HG02571 (cell line): Measurements from ENCODE around the gene DNAJB6.
"Not testable (repeated sequence)": the region's sequence is repeated elsewhere in the genome, so short reads cannot be mapped to it uniquely, and the experiment has no call there.

Experiments used
- ATAC-seq: cut with Tn5 transposase; IDR thresholded peaks from one replicate; pipeline ENCODE4 v1.9.1; 2021; ENCODE audit warnings: mild to moderate bottlenecking, moderate library complexity; ENCODE audit not compliant: unreplicated experiment

Gene DNAJB6

DNA sequence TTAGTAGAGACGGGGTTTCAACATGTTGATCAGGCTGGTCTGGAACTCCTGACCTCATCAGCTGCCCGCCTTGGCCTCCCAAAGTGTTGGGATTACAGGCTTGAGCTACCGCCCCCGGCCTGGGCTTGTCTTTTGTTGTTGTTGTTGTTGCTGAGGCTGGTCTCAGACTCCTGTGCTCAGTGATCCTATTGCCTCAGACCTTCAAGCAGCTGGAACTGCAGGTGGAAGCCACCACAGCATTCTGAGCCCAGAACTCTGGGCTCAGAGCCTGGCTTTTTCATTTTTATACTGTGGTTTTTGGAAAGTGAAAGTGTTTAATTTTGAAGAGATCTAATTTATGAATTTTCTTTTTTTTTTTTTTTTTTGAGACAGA, 16.2 kb upstream of the DNAJB6 start:
- no peak for ATAC-seq

DNA sequence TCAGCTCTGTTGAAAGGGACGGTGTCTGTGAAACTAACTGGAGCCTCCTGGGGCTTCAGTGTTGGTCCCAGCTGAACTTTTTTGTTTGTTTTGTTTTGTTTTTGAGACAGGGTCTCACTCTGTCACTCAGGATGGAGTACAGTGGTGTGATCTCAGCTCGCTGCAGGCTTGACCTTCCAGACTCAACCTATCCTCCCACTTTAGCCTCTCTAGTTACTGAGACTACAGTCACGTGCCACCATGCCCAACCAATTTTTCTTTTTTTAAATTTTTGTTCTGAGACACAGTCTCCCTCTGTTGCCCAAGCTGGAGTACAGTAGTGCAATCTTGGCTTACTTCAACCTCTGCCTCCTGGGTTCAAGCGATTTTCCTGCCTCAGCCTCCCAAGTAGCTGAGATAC, 13.4 kb upstream of the DNAJB6 start:
- ATAC-seq: no peak

GRCh38 chr7:157329447-157329846, 7.4 kb upstream of the DNAJB6 start:
- ATAC-seq: no peak

DNA sequence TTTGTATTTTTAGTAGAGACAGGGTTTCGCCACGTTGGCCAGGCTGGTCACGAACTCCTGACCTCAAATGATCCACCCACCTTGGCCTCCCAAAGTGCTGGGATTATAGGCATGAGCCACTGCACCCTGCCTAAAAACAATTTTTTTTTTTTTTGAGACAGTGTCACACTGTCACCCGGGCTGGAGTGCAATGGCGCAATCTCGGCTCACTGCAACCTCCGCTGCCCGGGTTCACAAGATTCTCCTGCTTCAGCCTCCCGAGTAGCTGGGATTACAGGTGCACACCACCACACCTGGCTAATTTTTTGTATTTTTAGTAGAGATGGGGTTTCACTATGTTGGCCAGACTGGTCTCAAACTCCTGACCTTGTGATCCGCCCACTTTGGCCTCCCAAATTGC, 6.2 kb upstream of the DNAJB6 start:
- ATAC-seq: not testable (repeated sequence)

DNA sequence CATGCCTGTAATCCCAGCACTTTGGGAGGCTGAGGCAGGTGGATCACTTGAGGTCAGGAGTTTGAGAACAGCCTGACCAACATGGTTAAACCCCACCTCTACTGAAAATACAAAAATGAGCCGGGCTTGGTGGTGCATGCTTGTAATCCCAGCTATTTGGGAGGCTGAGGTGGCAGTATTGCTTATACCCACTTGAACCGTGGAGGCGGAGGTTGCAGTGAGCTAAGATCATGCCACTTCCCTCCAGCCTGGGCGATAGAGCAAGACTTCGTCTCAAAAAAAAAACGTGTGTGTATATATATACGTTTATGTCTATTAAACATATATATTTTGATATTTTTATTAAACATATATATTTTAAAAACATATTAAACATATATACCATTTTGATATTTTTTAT, 5.8 kb upstream of the DNAJB6 start:
- not testable (repeated sequence) for ATAC-seq

- no peak for ATAC-seq
Observed at GRCh38 chr7:157335236-157335635, 1.6 kb upstream of the DNAJB6 start.

GRCh38 chr7:157335991-157336382, 817 bp upstream of the DNAJB6 start:
- no peak for ATAC-seq

DNA sequence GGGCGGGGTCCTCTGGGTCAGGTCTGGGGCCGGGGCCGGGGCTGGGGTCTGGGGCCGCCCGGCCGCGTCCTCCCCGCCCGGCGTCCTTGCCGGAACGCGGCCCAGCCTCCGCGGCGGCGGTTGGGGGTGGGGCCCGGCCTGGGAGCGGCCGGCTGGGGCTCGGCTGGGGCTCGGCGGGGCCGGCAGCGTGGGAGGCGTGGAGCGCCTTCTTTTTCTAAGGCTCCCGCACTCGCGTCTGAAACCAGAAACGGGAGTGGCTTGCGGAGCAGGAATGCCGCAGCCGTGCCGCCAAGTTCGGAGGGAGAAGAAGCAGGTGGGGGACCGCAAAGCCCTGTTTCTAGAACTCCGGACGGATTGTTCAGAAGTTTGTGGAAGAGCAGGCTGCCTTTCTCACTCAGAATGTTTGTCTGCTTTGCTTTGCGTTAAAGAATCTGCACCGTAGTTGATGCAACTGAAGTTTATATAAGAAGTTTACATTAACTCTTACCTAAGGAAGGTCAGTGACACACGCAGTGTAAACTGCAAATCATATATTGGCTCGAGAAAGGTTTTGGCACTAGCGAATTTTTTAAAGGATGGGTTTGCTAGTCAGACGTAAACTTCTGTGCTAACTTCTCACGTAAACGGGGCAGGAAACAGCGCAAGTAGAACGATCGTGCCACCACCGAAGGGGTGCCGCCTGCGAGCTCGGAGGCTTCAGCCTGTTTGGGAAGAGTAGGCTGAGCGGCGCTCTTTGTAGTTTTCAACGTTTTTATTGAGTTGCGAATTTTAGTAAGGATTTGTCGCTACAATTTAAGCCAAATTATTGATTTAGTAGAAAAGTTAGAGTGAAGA, 729 bp downstream of the DNAJB6 start:
- peak; percentile 59 for ATAC-seq

DNA sequence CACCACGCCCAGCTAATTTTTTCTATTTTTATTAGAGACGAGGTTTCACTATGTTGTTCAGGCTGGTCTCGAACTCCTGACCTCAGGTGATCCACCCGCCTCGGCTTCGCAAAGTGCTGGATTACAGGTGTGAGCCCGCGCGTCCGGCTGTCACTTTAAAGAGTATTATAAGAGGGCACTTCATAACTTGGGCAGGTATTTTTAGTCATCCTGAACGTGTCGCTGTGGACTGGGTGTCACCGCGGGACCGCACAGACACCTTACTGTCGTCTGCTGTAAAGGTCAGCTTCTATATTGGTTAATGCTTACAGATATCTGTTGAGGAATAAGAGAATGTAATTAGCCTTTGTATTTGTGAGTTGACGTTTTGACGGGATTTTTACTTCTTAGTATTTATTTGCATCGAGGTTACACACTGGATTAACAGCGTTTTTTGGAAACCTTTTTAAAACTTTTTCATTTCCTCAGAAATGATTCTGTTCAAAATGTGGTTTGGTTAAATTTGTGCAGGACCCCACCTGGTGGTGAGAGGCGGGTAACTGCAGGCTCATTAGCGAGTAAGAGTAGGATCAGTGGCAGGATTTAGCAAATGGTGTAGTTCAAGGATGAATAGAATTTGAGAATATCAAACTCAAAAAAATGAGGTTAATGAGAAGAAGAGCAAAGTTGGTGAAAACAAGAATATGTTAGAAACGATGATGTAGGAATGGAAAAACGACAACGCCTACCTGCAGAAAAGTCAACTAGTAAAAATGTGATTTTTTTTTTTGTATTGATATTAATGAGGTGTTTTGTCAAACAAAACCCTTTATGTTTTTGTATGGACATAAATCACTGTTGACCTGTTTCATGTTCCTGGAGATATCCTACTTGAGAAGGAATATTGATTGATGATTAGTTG, 3.2 kb downstream of the DNAJB6 start:
- ATAC-seq: no peak

- ATAC-seq: no peak
Observed at GRCh38 chr7:157347217-157347904, 10.6 kb downstream of the DNAJB6 start.

- no peak for ATAC-seq
Observed at GRCh38 chr7:157348548-157348947, 11.7 kb downstream of the DNAJB6 start.

DNA sequence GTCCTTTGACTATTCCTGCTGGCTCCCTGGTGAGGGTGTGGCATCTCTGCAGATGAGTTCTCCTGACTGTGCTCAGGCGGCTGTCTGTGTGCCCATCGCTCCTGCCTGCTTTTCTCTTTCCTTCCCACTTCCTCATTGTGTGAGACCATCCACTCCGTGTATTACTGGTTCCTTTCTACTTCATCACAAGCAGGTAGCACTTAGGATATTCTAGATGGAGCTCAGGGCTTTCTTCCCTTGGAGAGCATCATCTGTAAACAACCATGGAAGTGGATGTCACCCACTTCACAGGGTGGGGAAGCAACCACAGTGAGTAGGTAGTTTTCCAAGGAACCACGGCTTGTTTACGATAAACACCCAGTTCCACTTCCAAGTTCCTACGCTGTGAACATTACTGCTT, 15.7 kb downstream of the DNAJB6 start:
- no peak for ATAC-seq

DNA sequence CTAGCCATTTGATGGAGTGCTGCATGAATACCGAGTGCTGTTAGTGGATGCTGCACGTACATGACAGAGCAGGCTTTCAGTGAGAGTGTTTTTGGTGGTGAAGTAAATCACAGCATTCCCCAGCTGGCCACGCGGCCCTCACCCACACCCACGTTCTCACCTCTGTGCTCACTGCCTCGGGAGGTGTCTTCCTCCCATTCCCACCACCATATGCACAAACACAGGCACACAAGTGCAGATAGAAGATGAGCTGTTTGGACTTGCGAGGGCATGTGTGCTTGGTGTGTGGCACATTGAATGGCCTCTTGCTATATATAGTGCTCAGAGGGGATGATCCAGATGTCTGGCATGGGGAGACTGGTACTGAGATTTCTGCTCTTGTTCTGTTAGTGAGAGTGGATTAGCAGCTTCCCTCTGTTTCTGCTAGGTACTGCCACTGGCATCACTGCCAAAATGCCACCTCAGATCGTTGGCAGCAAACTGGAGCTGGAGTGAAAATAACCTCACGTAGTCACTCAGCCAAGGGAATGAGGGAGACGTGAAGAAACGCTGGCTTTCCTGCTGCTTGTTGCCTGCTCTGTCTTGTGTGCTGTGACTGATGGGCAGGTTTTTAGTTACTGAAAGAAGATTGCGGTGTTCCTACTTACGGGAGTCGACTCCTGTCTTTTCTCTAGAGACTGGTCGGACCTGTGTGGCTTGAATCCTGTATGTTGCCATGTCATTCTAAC, 19.1 kb downstream of the DNAJB6 start:
- no peak for ATAC-seq

DNA sequence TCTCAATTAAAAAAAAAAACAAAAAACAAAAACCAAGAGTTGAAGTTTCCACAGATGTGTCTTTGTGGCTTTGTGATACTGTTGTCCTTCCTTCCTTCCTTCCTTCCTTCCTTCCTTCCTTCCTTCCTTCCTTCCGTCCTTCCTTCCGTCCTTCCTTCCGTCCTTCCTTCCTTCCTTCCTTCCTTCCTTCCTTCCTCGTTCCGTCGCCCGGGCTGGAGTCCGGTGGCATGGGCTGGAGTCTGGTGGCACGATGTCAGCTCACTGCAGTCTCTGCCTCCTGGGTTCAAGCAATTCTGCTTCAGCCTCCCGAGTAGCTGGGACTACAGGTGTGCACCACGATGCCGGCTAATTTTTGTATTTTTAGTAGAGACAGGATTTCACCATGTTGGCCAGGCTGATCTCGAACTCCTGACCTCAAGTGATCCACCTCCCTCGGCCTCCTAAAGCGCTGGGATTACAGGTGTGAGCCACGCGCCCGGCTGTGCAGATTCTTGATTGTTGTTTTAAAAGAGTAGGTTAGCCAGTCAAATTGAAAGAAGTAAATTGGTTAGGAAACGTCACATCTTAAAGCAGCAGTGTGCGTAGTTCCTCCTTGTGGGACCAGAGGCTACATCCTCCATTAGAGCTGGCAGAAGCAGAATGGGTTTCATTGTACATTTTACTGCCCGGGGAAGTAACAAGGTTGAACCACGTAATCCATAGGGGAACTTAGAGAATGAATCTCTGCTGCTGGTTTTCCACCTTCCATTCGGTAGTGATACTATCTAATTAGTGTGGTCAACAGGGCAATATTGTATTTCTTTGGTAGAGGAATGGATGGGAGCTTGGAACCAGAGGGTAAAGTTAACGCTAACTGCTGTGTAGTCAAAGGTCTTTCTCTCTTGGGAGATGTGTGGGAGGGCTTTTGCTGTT, 20.6 kb downstream of the DNAJB6 start:
- ATAC-seq: peak; percentile 82

- no peak for ATAC-seq
Observed at GRCh38 chr7:157358041-157358752, 21.4 kb downstream of the DNAJB6 start.

GRCh38 chr7:157358753-157359096, 21.9 kb downstream of the DNAJB6 start:
- no peak for ATAC-seq

DNA sequence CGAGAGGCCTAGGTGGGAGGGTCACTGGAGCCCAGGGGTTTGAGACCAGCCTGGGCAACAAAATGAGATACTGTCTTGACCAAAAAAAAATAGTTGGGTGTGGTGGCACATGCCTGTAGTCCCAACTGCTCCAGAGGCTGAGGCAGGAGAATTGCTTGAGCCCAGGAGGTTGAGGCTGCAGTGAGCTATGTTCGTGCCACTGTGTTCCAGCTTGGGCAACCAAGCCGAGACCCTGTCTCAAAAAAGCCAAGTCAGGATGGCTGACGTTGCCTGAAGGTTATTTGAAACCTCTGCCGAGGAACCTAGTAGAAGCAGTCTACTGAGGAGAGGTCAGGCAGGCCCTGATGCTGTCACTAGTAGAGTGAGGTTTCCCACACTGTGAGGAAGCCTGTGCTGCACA, 22.8 kb downstream of the DNAJB6 start:
- no peak for ATAC-seq

GRCh38 chr7:157360483-157361025, 23.8 kb downstream of the DNAJB6 start:
- ATAC-seq: no peak

GRCh38 chr7:157361537-157361936, 24.7 kb downstream of the DNAJB6 start:
- no peak for ATAC-seq
